ENCODE data around the gene SPOCK2. TPM values are rescaled to one million over a fixed set of nuclear protein-coding genes. Genes with fewer than 3 reads are reported as not detected.

SPOCK2 gene
- total RNA-seq, 3 donors from 2014 or later = 3.9 to 4.5 (median 4.1) TPM

DNA sequence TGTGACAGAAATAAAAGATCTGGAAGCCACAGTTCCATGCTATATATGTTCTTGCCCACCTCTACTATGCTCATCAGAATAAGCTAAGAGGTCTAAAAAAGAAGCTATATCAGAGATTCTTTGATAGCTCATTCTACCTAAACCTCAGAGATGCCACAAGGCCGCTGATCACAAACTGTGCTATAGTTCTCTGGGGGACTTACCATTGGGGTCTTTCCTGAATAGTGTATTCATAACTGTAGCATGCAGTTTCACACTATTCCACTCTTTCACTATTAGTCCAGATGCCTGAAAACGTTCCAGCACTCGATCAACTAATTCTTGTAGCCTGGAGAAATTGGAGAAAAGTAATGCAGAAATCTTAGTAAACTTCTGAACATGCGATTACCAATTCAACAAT is 44.5 kb upstream of the SPOCK2 start:
- no peaks in the 10 kb centered on the region for H3K4me1 ChIP-seq
- H3K36me3 ChIP-seq = no peaks in the 10 kb centered on the region
- DNase-seq (ENCODE audit: low spot score in 2 of 2) = no peak
- H3K9me3 ChIP-seq = peaks cover 0 to 3% of the 10 kb centered on the region in 2 donors
- H3K4me3 ChIP-seq = no peak overlapping the region
- intact Hi-C loops (cut with DNase I; ENCODE audit: low total_unique reads) = no loop called here
- TF ChIP-seq, protein P1, sequence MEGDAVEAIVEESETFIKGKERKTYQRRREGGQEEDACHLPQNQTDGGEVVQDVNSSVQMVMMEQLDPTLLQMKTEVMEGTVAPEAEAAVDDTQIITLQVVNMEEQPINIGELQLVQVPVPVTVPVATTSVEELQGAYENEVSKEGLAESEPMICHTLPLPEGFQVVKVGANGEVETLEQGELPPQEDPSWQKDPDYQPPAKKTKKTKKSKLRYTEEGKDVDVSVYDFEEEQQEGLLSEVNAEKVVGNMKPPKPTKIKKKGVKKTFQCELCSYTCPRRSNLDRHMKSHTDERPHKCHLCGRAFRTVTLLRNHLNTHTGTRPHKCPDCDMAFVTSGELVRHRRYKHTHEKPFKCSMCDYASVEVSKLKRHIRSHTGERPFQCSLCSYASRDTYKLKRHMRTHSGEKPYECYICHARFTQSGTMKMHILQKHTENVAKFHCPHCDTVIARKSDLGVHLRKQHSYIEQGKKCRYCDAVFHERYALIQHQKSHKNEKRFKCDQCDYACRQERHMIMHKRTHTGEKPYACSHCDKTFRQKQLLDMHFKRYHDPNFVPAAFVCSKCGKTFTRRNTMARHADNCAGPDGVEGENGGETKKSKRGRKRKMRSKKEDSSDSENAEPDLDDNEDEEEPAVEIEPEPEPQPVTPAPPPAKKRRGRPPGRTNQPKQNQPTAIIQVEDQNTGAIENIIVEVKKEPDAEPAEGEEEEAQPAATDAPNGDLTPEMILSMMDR (IDR thresholded peaks at IDR 0.05) = no peak
- no peak for TF ChIP-seq POLR2AphosphoS5 (IDR thresholded peaks at IDR 0.05)
- no peak for TF ChIP-seq POLR2A (IDR thresholded peaks at IDR 0.05)
- H3K27ac ChIP-seq = no peak overlapping the region
- H3K27me3 ChIP-seq = no peaks in the 10 kb centered on the region

DNA sequence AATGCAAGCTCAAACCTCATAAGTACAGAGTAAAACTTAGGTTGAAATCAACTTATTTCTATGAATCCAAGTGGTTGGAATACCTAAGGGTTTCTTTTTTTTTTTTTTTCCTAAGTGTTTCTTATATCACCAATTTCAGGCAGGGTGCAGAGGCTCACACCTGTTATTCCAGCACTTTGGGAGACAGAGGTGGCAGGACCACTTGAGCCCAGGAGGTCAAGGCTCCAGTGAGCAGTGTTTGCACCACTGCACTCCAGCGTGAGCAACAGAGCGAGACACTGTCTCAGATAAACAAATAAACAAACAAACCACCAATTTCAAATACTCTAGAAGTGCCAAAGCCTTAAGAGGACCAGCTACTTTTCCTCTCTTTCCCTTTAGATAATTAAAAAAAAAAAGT is 39.2 kb upstream of the SPOCK2 start:
- Histone ChIP-seq H3K36me3 (peaks cover 3% of the 10 kb centered on the region), H3K4me3 (no peak overlapping the region), H3K9me3 (no peaks in the 10 kb centered on the region), H3K27me3 (no peaks in the 10 kb centered on the region), H3K27ac (no peak overlapping the region), H3K4me1 (no peaks in the 10 kb centered on the region)
- TF ChIP-seq POLR2AphosphoS5 (IDR thresholded peaks at IDR 0.05) = no peak
- TF ChIP-seq POLR2A (IDR thresholded peaks at IDR 0.05) = no peak
- DNase-seq (ENCODE audit: low spot score in 2 of 2) = no peak
- intact Hi-C loops (cut with DNase I; ENCODE audit: low total_unique reads) = no loop called here

DNA sequence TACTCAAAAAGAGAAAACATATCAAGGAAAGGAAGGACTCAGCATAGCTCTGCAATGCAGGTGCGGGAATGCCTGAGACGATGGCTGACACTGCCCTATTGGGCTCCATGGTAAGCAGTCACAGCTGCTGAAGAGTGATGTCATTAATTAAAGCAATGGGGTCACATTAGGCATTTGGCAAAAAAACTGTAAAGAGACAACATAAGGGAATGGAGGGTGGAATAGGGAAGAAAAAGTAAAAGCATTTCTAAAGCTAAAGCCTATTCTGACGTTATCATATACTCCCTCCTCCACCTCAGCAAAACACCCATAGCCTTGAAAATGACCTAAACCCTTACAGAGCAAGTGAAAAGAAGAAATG is 38.5 kb upstream of the SPOCK2 start:
- Histone ChIP-seq H3K4me1 (no peaks in the 10 kb centered on the region), H3K36me3 (peaks cover 3% of the 10 kb centered on the region), H3K4me3 (no peak overlapping the region), H3K27me3 (no peaks in the 10 kb centered on the region), H3K27ac (no peak overlapping the region), H3K9me3 (no peaks in the 10 kb centered on the region)
- no peak for DNase-seq (ENCODE audit: low spot score in 2 of 2)
- TF ChIP-seq, protein P1 (IDR thresholded peaks at IDR 0.05) = no peak
- TF ChIP-seq POLR2AphosphoS5 (IDR thresholded peaks at IDR 0.05) (no peak), POLR2A (IDR thresholded peaks at IDR 0.05) (no peak)
- intact Hi-C loops (cut with DNase I; ENCODE audit: low total_unique reads) = no loop called here

DNA sequence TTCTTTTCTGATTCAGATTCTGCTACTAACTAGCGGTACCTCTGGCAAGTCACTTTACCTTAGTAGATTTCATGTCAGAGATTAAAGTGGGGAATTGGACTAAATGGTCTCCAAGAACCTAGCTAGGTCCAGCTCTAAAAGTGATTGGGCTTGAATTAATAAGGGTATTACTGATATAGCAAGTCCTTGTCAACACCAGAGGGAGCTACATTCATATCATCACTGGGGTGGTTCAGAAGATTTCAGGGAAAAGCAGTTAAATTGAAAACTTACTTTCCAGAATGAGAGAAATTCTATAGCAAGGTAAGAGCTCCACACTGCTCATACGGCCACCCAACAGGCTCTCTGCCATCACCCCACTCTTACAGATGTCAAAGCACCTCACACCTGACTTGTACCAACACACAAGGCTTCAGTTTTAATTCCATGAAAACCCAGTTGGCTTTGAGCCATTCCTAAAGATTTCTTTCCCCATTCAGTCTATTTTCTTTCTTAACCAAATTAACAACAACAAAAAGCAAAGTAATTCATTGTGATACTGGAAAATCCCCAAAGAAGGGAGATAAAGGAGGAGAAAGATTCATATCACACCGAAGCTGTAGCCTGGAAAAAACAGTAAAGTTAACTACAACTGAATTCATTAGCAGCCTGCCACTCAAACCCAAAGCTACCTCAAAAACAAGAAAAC is 38.0 kb upstream of the SPOCK2 start:
- TF ChIP-seq, protein P1 (IDR thresholded peaks at IDR 0.05) = peak in 2 of 3 donors; percentile 22 to 23
- TF ChIP-seq POLR2A (IDR thresholded peaks at IDR 0.05) = no peak

DNA sequence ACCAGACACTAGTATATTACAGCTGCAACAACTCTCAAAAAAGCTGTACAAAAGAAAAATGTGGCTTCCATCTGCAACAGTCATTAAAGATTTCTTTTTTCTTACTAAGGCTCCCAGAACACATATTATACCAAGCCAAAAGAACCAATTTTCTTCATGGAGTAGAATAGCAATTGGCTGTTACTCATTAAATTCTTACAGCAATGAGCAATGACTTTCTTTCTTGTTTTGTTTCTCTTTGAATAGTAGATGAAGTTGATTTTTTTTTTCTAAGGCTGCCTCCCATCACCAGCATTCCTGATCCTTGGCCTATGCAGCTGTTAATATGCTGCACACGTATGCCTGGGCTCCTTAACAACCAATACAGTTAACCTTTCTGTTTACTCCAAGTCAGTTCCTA is 36.6 kb upstream of the SPOCK2 start:
- Histone ChIP-seq H3K9me3 (no peaks in the 10 kb centered on the region), H3K27me3 (no peaks in the 10 kb centered on the region), H3K4me1 (no peaks in the 10 kb centered on the region), H3K4me3 (no peak overlapping the region), H3K36me3 (peaks cover 3% of the 10 kb centered on the region), H3K27ac (peak overlapping the region in 1 of 2 donors; percentile 15)
- intact Hi-C loops (cut with DNase I; ENCODE audit: low total_unique reads) = no loop called here
- no peak for DNase-seq (ENCODE audit: low spot score in 2 of 2)
- TF ChIP-seq POLR2AphosphoS5 (IDR thresholded peaks at IDR 0.05) = no peak
- no peak for TF ChIP-seq POLR2A (IDR thresholded peaks at IDR 0.05)
- TF ChIP-seq, protein P1 (IDR thresholded peaks at IDR 0.05) = no peak

More for the DNA sequence above, 38.0 kb upstream of the SPOCK2 start:
- Histone ChIP-seq H3K4me3 (no peak overlapping the region), H3K9me3 (no peaks in the 10 kb centered on the region), H3K27ac (no peak overlapping the region), H3K36me3 (peaks cover 3% of the 10 kb centered on the region), H3K4me1 (no peaks in the 10 kb centered on the region), H3K27me3 (no peaks in the 10 kb centered on the region)
- DNase-seq (ENCODE audit: low spot score in 2 of 2) = no peak
- intact Hi-C loops (cut with DNase I; ENCODE audit: low total_unique reads) = no loop called here
